GM18951 (cell line): Measurements from ENCODE around the gene SUMO3.

Experiments
- POLR2A ChIP-seq: IDR thresholded peaks from 4 replicates; pipeline ENCODE4 v1.6.1; 2011; ENCODE audit warnings: mild to moderate bottlenecking; ENCODE audit not compliant: insufficient read length, insufficient read depth; ENCODE audit errors: extremely low read depth
- in situ Hi-C: fragments of 300-500 bp; cut with MboI; formaldehyde crosslinking; loops from one replicate; pipeline ENCODE4 v1.12.0; 2022; ENCODE audit warnings: low sequenced_read_pairs, mixed read lengths, inconsistent platforms; ENCODE audit not compliant: unreplicated experiment

The SUMO3 gene

DNA sequence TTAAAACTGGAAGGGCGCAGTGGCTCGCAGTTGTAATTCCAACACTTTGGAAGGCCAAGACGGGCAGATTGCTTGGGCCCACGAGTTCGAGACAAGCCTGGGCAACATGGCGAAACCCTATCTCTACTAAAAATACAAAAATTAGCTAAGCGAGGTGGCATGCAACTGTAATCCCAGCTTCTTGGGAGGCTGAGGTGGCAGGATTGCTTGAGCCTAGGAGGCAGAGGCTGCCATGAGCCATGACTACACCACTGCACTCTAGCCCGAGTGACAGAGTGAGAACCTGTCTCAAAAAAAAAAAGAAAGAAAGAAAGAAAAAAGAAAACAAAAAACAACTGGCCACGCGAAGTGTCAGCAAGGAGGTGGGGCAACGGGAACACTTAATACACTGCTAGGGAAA lies 22.5 kb downstream of the SUMO3 start:
- in situ Hi-C loops: no loop called here
- no peak for TF ChIP-seq POLR2A

DNA sequence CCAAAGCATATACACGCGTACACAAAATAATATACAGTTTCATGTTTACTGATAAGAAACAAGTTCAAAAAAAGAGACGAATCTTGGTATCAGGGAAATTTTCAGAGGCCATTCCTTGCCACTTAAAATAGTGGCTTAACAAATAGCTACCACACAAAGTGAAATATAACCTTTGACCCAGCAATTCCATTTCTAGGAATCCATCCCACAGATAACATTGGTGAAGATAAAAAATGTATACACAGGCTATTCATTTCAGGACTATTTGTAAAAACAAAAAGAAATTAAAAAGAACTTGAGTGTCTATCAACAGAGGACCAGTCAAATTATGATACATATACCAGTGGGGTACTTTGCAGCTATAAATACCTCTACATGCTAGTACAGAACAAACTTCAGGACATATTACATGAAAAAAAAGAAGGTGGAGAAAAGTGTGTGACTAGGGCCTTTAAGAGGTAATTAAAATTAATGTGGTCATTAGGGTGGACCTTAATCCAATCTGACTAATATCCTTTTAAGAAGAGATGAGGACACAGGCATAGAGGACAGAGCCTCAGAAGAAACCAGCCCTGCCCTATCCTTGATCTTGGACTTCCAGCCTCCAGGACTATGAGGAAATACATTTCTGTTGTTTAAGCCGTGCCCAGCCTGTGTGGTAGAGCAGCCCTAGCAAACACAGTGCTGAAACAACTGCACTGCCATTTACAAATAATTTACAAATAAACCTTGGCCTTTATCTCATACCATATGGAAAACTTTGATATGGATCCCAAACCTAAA lies 24.1 kb downstream of the SUMO3 start:
- TF ChIP-seq POLR2A: no peak
- in situ Hi-C loops: no loop called here

DNA sequence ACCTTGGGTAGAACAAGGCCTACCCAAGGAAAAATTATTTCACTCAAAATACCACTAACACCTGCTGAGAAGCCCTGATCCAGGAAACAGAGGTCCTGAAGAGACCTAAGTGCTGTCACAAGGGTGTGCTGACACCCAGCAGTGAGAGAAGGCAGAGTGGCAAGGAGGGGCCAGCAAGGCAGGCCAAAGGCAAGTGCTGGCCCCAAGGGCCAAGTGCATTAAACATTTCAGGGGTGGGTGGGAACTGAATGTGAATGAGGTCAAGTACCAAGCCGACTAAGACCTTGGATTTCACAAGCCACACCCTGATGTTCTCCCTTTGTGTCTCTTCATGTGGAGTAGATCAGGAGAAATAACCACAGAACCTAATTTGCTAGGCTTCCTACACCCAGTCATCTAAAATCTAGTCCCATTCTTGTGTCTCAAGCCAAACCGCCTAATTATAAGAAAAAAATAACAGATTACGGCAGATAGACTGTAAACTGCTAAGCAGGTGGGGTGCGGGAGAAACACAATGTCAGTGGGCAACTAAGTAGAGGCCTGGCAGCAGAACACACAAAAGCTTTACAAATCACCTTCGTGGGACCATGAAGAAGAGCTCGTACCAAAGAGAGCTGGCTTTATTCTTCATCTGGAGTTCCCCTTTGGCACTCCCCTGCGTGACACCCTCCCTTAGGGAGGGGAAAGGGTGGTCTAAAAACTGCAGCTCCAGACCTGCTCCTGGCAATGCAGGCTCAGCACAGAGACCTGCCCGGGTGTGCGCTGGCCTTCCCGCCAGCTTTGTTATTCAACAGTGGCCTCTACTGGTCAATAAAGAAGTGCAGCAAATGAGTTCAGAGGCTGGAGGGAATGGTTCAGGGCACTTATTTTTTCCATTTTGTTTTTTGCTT lies 24.9 kb downstream of the SUMO3 start:
- TF ChIP-seq POLR2A: no peak
- in situ Hi-C loops: no loop called here

DNA sequence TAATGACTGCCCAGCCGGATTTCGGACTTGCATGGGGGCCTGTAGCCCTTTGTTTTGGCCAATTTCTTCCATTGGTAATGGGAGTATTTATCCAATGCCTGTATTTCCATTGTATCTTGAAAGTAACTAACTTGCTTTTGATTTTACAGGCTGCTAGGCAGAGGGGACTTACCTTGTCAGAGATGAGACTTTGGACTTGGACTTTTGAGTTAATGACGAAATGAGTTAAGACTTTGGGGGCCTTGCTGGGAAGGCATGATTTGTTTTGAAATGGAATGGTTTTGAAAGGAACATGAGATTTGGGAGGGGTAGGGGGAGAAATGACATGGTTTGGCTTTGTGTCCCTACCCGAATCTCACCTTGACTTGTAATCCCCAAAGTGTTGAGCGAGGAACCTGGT lies 25.9 kb downstream of the SUMO3 start:
- in situ Hi-C loops: no loop called here
- TF ChIP-seq POLR2A: no peak

DNA sequence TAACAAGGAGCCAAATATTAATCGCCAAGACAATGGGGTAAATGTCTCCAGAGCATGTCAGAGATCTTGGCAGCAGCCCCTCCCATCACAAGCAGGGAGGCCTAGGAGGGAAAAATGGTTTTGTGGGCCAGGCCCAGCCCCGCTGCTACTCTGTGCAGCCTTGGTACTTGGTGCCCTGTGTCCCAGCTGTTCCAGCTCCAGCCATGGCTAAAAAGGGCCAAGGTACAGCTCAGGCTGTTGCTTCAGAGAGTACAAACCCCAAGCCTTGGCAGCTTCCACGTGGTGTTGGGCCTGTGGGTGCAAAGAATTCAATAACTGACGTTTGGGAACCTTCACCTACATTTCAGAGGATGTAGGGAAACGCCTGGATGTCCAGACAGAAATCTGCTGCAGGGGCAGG lies 26.6 kb downstream of the SUMO3 start:
- in situ Hi-C loops: no loop called here
- no peak for TF ChIP-seq POLR2A

DNA sequence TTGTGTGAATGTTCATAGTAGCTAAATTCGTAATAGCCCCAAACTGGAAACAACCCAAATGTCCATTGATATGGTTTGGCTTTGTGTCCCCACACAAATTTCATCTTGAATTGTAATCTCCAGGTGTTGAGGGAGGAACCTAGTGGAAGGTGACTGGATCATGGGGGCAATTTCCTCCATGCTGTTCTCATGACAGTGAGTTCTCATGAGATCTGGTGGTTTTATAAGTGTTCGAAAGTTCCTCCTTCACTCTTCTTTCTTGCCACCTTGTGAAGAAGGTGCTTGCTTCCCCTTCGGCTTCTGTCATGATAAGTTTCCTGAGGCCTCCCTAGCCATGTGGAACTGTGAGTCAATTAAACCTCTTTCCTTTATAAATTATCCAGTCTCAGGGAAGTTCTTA lies 27.5 kb downstream of the SUMO3 start:
- TF ChIP-seq POLR2A: no peak
- in situ Hi-C loops: no loop called here

DNA sequence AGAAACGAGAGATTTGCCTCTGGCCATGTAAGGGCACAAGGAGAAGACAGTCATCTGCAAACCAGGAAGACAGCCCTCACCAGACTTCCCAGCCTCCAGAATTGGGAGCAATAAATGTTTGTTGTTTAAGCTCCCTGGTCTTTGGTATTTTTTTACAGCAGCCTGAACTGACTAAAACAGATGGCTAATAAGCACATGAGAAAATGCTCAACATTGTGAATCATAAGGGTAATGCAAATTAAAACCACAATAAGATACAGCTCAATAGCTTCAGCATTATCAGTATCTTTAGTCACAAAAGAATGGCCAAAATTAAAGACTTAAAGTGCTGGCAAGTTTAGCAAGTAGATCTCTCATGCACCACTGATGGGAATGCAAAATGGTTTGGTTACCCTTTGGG lies 28.0 kb downstream of the SUMO3 start:
- TF ChIP-seq POLR2A: no peak
- in situ Hi-C loops: no loop called here

DNA sequence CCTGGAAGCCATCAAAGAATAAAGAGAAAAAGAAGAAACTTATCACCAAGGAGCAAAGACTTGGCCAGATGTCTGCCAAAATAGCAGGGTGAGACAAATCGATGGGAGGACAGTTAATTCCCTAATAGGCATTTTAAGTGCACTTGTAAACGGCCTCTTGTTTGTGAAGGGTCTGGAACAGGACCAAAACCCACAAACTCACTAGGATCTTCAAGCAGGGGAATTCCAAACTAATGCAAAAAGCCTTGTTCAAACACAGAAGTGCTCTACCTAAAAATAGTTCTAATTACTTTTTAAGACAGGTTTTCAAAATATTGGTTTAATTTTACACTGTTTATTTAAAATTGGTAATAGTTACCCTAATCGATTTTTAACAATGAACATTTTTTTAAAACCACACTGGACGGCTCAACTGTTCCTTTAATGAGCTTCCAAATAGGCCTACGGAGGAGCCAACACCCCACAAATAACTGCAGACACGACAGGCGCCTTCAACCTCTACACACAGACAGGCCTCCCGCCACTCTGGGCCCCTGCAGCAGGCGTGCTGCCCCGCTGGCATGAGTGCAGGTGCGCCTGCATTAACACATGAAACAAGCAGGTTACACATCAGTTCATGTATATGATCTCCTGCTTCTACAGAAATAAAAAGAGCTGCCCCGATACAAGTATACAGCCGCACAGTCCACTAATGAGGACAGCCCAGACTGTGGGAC lies 32.1 kb downstream of the SUMO3 start:
- in situ Hi-C loops: no loop called here
- no peak for TF ChIP-seq POLR2A

DNA sequence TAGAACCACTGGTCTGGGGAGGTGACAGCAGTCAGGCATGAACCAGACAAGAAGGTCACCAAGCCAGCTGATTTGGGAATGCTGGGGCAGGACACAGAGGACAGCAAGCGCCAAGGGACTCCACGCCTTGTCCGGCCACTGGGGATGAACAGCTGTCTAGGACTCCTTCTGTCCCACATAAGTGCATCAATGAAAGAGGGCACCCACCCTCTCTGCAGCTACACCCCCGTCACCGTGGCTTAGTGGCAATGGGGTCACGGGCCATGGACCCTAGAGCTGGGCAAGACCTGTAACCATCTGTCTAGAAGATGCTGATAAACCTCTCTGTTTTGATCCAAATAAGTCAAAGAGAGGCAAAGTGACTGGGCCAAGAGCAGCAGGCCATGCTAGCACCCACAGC lies 33.1 kb downstream of the SUMO3 start:
- in situ Hi-C loops: no loop called here
- TF ChIP-seq POLR2A: no peak

DNA sequence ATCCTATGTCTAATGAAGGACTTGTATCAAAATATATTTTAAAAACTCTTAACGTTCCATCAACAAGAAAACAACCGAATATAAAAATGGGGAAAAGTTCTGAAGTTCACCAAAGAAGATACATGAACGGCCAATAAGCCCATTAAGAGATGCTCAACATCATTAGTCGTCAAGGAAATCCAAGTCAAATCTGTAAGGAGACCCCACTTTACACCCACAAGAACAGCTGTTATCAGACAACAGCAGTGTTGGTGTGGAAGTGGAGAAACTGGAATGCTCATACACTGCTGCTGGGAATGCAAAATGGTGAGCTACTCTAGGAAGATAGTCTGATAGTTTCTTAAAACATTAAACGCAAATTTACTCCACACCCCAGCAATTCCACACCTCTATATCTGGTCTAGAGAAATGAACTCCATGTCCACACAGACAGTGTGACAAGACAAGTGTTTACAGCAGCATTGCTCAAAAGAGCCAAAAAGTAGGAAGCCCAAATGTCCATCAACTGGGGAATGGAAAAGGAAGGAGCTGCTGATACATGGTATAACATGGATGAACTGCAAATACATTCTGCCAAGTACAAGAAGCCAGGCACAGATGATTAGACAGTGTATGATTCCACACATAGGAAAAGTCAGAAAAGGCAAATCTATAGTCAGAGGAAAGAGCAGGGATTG lies 34.7 kb downstream of the SUMO3 start:
- in situ Hi-C loops: no loop called here
- TF ChIP-seq POLR2A: no peak

DNA sequence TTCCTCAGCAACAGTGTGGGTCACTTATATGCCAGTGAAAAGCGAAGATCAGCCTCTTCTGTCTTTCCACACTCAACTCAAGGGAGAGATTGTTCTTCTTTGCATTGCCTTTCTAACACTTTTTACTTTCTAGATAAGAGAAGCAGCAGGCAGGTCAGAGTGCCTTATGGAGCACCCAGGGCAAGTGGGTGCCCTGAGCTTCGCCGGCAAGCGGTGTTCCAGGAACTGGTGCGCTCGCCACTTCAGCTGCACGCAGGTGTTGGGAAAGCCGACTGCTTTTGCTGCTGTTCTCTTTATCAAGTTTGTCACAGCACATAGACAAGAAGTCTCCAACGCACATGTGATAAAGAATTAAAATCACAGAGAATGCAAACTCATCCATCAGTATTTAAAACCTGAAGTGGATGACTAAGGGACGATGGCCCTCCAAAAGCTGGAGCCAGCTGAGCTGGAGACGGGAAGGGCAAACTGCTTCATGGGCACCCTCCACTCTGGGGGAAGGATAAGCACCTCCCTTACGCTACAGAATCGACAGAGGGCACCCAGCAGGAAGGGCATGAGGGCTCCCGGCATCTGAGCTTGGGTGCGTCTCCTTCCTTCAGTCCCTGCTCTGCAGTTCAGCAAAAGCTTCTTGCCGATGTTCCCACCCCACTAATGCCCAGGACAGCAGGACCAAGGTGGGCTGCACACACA lies 36.9 kb downstream of the SUMO3 start:
- in situ Hi-C loops: no loop called here
- no peak for TF ChIP-seq POLR2A

DNA sequence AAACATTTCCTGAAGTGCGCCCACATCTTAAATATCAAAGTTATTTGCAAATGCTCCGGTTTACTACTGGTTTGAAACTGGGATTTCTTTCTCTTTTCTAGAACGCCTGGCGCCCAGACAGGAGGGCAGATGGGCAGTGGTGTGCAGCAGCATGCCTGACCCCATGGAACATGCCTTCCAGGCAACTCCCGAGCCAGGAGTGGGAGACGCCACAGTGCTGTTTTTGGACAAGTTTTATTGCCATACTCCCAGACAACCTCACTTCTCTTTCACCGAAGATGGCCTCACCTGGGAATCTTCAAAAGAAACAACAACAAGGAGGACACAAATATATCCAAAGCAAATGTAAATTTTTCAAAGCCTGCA lies 37.7 kb downstream of the SUMO3 start:
- in situ Hi-C loops: no loop called here
- TF ChIP-seq POLR2A: no peak
